GM21528 (cell line): ENCODE measurements around the gene PGAM2.
"Not testable (repeated sequence)": the region's sequence is repeated elsewhere in the genome, so short reads cannot be mapped to it uniquely, and the experiment has no call there.

ENCODE experiments used
- ATAC-seq: cut with Tn5 transposase; IDR thresholded peaks from one replicate; pipeline ENCODE4 v1.9.1; 2021; ENCODE audit warnings: mild to moderate bottlenecking, moderate library complexity; ENCODE audit not compliant: unreplicated experiment, low FRiP score

The PGAM2 gene

DNA sequence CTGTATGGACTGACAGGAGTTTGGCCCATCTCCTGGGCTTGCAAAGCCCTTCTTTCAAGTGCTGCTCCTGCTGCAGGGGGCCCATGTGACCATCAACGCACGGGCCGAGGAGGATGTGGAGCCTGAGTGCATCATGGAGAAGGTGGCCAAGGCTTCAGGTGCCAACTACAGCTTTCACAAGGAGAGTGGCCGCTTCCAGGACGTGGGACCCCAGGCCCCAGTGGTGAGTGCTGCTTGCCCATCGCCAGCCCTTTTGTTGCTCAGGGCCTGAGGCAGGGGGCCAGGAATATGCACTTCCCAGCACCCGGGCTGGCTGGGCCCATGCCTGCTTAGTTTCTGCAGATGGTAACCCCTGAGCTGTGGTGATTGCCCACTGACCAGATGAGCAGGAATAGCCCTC lies 8.7 kb downstream of the PGAM2 start:
- no peak for ATAC-seq

DNA sequence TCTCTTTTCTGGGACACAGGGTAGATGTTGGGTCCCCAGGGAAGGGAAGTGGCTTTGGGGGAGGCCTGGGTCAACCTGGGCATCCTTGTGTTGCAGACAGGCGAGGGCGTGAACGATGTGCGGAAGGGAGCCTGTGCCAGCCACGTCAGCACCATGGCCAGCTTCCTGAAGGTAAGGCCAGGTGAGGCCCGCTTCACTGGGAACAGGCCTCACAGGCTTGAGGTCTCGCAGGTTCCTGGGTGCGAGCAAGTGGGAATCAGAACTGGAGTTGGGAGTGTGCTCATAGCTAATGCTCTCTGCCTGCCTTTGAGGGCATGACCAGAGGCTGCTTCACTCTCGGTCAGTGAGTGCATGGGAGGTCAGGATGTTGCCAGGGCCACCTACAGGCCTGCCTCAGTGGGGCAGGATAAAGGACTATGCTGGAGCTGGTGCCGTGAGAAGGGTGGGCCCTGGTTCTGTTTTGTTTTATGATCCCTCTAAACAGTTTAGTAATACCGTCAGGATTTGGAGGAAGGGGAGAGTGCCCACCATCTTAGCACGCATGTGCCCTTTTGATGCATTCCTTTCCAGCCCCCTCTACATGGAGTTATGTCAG lies 12.5 kb downstream of the PGAM2 start:
- no peak for ATAC-seq

DNA sequence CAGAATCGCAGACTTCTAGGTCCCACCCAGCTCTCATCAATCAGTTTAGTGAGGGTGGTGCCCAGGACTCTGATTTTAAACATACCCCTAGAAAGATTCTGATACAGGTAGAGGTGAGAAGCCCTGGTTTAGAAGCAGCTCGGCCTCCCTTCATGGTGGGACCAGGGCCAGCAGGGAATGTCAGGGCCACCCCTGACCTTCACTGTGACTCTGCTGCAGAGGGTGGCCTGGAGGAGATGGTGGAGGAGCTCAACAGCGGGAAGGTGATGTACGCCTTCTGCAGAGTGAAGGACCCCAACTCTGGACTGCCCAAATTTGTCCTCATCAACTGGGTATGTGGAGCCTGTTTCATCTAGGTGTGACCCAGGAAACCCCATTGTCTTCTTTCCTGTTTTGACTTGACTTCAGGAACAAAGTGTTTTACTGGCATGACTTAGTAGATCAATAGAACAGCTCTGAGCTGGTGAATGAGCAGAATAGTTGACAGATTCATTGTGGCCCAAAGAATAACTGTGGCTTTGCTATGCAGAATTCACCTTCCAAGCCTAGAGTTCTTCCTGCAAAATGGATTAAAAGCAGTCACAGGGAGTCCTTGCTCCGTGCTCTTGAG lies 13.7 kb downstream of the PGAM2 start:
- no peak for ATAC-seq

DNA sequence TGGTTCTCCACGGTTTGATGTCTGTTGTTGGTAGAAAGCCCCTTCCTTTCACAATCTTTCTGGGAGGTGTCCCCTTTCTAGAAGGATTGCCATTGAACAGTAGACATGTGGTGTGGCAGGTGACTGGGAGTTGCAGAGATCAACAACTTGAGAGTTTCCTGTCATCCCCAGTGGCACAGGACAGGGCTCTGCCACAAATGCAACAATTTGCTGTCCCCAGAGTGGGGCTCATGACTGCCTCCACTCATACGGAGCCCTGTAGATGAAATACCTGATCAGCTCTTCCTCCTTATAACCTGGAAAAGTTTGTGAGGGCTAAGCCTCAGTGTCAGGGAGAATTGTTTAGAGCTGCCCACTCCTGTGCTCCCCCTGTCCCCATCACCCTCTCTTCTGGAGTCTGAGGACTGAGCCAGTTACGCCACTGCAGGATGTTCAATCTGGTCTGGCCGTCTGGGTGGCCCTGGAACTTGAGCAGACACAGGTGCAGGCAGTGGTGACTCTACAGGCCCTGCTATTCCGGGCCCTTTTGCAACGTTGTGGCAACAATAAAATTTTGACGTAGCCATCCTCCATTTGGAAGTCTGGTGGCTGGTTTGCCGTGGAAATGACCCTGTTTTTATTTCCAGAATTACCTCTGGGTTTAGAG lies 14.3 kb downstream of the PGAM2 start:
- no peak for ATAC-seq

DNA sequence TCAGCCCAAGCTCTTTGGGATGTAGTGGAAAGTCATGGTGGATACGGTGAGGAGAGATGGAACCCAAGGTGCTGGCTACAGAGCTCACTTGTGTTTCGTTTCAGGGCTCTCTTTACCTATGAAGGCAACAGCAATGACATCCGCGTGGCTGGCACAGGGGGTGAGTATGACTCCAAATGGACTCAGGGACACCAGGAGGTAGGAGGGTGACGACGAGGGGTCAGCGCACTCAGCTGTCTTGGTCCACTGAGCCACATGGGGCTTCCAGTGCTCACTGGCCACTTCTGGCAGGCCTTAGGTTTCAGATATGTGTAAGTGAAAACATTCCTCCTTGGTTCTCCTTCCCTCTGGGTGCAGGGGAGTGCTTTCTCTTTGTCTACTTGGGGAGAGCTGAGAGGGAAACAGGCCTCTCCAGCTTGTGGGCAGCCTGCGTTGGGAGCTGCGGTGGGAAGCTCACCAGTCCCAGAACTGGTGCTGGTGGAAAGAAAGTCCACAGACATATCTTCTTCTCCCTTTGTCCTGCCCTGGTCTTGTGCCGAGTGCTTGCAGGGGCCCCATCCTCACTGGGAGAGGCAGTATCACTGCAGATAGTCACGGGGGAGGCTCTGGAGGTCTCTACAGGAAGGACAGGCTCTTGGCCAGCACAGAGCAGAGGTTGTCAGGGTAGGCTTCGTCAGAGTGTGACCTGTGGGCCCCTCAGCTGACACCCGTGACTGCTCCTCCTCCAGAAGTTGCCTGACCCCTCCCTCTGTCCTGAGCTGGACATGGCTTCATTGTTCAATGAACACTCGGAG lies 15.0 kb downstream of the PGAM2 start:
- ATAC-seq: no peak

DNA sequence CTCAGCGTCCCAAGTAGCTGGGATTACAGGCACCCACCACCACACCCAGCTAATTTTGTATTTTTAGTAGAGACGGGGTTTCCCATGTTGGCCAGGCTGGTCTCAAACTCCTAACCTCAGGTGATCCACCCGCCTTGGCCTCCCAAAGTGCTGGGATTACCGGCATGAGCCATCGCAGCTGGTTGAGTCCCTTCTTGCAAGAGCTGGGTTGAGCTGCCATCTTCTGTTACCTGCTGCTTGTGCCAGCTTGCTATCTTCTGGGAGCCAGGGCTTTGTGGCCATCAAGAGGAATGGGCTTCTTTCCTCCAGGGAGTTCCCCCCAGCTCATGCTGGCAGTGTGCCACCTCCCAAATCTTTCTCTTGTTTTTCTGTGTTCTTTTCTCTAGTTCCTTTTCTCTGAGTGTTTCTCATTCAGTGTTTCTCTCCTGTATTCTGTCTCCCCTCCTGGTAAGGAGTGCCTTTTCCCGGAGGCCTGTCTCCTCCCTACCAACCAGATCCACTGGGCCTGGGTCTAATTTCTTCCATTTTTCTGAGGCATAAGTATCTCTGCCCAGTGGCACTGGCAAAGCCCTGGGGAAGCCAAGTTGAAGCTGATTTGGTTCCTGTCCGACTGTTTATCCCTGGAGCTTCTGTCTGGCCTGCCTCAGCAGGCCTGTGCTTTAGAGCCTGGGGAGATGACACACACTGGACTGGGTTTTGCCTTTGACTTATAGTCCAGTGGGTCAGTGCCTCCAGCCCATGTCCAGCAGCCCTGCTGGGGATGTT lies 17.2 kb downstream of the PGAM2 start:
- no peak for ATAC-seq

DNA sequence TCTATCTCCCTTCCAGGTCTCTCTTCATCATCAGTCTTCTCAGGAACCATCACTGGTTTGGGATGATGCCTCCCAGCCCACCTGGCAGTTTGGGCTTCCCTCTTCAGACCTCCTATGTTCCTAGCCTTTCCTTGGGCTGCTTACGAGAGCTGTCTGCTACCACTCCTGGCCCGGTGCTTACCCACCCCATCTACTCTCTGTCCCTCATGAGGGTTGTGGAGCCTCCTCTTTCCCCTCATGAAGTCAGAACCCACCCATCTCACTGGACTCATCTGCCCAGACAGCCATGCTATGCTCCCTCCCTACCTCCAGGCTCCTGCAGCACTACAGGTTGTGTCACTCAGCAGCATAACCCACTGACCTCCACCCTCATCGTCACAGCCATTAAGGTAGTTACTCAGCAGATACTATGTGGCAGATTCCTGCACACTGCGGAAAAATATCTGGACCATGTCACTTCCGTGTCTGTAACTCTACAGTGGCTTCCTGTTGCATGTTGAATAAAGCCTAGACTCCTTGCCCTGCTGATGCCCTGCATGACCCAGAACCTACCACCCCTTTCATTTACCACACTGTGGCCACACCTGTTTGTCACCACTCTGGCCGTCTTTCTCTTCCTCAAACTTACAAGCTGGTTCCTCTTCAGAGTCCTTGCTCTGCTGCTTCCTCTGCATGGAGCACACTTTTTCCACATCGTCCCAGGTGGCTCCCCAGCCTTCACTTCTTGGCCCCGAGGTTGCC lies 18.9 kb downstream of the PGAM2 start:
- peak; percentile 57 for ATAC-seq

DNA sequence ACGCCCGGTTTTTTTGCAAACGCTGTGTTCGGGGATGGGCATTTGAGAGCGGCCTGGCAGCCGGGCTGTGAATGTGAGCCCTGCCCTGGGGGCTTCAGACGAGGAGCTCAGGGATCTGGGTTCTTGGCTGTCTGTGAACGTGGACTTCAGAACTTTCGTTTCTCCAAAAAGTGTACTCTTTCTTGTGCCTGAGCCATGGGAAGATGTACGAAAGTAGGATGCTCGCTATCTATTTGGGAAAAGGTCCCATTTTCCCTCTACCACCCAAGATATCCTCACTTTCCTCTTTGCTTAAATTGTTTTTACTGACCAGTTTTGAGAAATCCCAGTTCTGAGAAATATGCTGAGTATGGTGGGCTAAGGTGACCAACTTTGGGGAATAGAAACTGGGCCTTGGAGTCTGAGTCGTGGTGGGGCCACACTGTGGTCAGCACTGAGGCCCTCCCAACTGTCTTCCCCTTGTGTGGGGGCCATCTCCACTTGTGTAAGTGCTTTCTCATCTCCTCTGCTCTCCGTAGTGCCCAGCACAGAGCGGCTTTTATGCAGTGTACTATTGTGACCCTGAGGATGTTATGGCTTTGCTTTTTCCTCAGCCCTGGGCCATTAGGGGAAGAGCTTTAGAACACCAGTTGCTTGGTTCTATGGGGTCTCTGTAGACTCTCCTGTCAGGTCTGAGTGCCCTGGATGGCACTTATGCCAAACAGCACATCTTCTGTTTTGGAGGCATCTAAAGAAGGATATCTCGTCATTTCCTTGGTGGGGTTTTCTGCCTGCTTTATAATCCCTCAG lies 19.9 kb downstream of the PGAM2 start:
- no peak for ATAC-seq

DNA sequence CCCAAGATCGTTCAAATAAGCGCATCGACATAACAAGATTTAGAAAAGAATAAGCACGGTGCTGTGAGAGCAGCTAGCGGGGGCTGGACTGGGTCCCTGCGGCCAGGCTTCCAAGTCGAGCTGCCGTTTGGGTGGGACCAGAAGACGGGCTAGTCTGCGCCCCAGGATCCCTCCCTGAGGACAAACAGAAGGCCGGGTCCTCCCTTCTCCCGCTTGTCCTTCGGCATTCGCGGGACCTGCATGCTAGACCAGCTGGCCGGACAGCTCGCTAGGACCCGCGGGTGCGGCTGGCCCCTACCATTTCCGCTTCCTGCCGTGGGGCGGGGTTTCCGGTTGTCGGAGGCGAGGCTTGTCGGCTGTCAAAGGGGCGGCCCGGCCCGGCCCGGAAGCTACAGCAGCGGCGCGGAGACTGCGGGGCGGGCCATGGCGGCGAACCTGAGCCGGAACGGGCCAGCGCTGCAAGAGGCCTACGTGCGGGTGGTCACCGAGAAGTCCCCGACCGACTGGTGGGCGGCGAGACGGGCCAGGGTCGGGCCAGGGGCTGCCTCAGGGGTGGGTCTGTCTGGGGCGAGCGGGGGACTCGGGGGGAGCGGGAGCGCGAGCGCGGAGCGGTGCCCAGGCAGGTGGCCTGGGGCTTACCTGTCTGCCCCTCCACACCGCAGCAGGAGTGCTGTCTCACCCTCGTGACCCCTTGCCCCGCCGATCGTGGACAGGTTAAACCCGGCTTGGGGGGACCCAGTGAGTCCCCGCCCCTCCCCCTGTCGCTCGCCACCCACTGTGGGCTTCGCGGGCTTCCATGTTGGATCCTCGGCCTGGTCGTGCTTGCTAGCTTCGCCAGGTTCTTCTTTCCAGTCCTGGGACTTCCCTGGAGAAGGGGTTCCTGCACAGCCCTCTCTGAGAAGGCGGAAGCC lies 20.8 kb downstream of the PGAM2 start, which contains the start of gene DBNL:
TSS of gene DBNL (plus strand) at position 388 of the 911 bp plus-strand sequence. CDS start at position 424, 36 bp downstream.
- ATAC-seq: peak; percentile 60

DNA sequence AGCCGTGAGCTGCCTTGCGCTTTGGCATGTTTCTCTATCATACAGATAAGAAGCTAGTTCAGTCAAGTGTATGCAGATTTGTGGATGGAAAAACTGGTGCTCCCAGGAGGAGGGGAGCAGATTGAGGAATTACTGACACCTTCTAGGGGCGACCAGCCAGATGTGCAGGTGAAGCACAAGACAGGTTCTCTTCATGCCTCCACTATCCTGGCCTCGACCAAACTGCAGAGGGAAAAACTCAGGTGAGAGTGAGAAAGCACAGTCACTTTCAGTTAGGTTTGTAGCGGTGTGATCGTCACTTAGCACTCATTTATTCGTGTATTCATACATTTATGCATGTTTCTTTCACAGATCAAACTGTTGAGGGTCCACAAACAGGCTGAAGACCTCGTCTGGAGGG lies 21.5 kb downstream of the PGAM2 start:
- no peak for ATAC-seq

DNA sequence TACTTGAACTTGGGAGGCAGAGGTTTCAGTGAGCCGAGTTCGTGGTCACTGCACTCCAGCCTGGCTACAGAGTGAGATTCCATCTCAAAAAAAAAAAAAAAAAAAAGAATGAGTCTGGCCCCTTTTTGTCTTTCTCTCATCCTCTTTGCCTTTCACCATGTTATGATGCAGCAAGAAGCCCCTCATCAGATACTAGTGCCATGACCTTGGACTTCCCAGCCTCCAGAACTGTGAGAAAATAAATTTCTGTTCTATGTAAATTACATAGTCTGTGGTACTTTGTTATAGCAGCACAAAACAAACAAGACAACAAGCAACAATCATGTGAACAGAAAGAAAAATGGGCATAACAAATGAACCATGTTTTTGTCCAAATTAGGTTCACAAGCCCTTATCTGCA lies 23.1 kb downstream of the PGAM2 start:
- no peak for ATAC-seq

DNA sequence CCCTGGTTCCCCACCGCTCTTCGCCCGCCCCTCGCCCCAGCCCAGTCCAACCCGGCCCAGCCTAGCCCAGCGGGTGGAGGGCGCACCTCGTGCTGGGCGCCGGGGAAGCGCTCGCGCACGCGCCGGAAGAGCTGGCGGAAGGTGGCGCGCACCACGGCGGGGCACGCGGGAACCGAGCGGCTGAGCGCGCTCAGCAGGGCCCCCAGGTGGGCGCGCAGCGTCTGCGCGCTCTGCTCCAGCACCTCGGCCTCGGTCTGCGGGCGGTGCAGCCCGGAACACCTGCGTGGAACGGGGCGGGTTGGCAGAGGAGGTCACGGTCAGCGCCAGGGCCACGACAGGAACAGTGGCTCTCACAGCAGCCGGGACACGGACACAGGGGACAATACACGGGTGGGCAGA lies 24.9 kb downstream of the PGAM2 start:
- peak; percentile 33 for ATAC-seq

DNA sequence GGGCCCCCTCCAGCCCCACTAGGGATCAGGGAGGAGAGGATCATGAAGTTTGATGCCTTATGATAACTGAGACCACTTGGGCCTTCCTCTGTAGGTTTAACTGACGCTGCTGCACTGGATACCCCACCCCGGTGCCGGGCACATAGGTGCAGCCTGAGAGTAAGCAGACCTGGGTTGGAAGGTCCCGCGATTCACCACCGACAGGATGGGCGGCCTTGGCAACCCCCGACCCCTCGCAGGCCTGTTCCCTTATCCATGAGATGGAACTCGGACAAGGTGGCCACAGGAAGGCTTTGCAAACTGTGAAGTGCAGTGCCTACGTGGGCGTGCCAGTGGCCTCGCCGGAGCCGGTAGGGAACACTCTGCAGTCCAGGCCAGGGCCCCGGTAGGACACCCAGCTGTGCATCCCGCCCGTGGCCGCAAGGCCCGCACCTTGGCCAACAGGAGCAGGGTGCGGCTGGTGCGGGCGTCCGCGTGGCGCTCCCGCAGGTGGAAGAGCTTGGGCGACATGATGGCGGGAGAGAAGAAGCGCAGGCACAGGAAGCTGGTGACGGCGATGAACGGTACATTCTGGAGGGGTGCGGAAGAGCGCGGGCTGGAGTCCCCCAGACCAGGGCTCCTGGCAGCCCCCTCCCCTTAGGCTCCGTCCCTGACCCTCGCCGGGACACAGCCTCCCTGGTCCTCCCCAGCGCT lies 25.4 kb downstream of the PGAM2 start:
- ATAC-seq: peak; percentile 13

DNA sequence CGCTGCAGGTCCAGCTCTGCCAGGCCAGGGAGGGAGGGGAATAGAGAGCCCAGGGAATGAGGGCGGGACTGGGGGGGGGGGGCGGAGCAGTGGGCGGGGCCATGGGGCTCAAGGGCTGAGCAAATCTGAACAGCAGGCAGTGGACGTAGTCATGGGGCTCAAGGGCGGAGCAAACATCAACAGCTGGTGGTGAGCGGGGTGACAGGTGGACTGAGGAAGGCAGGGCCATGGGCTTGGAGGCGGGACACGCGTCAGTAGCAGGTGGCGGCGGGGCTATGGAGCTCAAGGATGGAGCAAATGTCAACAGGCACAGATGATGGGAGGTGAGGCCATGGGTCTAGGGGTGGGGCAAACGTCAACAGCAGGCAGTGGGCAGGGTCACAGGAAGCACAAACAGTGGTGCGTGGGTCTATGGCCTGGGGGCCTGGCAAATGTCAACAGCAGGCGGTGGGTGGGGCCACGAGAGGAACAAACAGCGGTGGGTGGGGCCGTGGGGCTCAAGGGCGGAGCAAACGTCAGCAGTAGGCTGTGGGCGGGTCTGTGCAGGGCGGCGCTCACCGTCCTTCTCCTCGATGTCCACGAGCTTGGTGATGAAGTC lies 26.3 kb downstream of the PGAM2 start:
- ATAC-seq: peak; percentile 62

DNA sequence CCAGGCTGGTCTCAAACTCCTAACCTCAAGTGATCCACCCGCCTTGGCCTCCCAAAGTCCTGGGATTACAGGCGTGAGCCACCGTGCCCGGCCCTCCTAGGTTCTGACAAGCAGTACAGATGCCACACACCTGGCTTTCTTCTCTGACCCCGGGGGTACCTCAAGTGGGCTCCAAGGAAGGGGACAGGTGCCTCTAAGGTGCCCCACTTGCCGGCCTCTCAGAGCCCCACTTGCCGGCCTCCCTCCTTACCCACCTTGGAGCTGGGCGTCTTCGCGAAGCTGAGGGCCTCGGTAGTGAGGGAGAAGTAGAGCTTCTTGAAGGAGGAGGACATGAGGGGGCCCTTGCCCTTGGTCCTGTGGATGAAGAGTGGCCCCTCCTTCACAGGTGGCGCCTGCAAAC lies 26.8 kb downstream of the PGAM2 start:
- not testable (repeated sequence) for ATAC-seq

DNA sequence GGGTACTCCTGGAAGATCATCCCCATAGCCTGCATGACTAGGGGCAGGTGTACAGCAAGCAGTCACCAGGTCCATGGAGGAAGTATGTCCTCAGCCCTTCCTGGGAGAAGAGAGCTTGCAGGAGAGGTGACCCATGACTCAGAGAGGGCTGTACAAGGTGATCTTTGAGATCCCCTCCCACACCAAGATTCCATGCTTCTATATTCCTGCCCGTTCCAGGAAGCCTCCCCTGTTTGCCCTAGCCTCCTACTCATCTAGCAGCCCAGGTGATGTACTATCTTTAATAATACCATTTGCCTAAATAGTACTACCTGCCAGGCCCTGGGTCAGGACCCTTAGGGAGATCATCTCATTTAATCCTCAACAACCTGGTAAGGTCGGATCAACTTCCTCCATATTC lies 27.4 kb downstream of the PGAM2 start:
- not testable (repeated sequence) for ATAC-seq

DNA sequence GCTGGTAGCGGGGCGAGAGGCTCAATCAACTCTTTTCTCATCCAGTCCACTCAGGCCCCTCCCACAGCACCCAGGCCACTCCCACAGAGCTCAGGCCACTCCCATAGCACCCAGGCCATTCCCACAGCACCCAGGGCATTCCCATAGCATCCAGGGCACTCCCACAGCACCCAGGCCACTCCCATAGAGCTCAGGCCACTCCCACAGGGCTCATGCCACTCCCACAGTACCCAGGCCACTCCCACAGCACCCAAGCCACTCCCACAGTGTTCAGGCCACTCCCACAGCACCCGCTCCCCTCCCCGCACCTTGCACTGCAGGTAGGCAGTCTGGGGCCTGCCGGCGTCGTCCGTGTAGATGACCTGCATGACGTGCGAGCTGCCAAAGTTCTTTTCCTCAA lies 29.0 kb downstream of the PGAM2 start:
- not testable (repeated sequence) for ATAC-seq
